Measurements from ENCODE around the gene BIN1.

Gene BIN1

DNA sequence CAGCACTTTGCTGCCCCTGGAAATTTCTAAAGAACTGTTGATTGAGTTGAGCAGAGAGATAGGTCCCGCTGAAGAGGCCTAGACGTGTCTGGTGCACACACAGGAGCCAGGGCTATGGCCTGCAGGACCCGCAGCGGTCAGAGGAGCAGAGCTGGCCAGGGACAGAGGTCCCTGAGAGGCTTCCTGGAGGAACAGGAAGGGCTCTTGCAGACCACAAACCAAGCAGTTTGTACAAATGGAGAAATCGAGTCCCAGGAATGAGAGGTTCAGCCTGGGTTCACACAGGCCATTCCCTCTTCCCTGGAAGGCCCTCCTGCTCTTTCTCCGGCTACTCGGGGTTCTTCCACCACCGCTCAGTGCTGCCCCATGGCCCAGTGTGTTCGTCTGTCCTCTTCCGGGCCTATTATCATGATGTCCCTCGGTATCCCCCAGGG, 1.2 kb upstream of the BIN1 start:
- DNase-seq (ENCODE audit: low spot score): peak; percentile 11

GRCh38 chr2:127107622-127107999, 657 bp upstream of the BIN1 start:
- DNase-seq (ENCODE audit: low spot score): no peak
- TF ChIP-seq CTCF (IDR thresholded peaks at IDR 0.05; ENCODE audit: extremely low read depth, missing control alignments): no peak

More for the DNA sequence above, 1.2 kb upstream of the BIN1 start:
- TF ChIP-seq CTCF (IDR thresholded peaks at IDR 0.05; ENCODE audit: extremely low read depth, missing control alignments): no peak

DNA sequence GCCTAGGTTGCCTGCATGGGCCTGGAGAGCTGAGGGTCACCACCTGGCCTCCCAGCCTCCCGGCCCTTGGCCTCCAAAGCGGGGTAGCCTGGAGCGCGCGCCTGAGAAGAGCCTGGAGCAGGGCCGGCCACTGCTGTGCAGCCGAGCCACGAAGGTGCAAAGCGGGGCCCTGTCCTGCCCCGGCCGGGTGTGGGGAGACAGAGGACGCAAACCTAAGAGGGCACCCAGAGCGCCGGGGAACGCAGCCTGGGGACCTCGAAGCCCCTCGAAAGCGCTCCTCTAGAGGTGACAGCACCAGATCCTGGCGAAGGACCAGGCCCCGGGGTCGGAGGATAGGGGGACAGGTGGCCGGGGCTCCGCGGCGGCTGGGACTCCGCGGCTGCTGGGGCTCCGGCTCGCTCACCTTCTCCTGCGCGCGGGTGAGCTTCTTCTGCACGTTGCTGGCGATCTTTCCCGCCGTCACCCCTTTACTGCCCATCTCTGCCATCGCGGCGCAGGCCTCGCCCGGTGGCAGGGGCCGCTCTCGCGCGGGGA, 430 bp downstream of the BIN1 start:
- peak; percentile 67 for DNase-seq (ENCODE audit: low spot score)
- no peak for TF ChIP-seq CTCF (IDR thresholded peaks at IDR 0.05; ENCODE audit: extremely low read depth, missing control alignments)

DNA sequence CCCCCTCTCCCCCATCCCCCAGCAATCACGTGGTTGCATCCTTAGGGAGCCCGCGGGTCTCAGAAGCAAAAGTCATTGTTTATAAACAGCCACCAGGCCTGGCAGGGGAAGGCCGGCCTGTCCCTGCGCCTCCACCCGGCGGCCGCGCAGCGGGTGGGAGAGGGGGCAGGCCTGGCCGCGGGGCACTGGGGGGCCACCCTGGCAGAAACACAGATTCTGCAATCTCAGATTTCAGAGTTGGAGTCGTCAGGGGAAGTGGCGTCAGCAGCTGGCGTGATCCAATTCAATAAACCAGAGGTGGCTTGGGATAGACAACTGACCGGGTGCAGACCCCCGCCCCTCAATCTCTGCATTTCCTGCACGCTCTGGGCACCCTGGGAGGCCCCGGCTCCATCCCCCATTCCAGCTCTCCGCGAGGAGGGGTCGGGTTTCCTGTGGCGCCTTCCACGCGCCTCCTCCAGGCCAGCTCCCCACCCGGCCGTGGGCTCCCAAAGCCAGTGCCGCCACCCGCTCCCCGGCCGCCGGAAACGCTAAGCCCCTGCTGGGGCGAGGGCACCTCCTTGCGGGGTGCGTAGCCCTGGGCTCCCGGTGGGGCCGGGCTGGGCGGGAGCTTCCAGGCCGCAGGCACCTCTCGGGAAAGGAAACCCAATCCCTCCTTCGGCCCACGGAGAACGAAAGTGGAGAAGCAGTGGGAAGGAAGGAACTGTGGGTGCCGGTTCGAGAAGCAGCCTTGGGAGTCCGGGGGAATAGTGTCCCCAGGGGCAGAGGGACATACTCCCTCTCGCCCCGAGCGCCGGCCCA, 1.1 kb downstream of the BIN1 start:
- no peak for DNase-seq (ENCODE audit: low spot score)
- TF ChIP-seq CTCF (IDR thresholded peaks at IDR 0.05; ENCODE audit: extremely low read depth, missing control alignments): no peak

DNA sequence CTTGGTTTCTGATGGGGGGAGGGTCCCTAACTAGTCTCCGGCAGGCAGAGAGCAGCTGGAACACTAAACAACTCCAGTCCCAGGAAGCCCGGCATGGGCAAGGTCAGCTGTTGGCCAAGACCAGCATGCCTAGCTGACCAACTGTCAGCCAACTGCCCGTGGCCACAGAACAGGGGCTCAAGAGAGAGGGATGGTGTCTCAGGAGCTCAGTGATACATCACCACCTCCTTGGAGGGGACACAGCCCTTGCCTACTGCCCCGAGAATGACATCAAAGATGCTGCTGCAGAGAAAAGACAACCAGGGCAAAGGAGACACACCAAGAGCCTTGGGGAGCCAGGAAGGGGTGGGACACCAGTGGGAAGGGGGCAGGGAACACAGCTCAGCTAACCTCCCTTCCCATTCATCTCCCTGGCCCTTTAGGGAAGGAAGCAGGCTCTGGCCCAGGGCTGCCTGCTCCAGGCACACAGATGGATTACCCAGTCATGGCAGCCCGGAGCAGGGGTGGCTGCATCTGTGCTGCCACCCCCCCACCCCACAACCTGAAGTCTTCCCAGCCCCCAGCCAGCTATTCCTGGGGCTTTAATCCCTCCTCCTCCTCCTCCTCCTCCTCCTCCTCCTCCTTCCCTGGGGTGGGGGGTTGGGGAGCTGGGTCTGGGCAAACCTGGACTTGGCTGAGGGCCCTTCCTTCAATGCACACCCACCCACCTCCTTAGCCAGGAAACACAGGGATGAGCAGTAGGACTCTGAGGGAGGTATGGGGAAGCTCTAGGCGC, 1.9 kb downstream of the BIN1 start:
- no peak for TF ChIP-seq CTCF (IDR thresholded peaks at IDR 0.05; ENCODE audit: extremely low read depth, missing control alignments)
- no peak for DNase-seq (ENCODE audit: low spot score)

DNA sequence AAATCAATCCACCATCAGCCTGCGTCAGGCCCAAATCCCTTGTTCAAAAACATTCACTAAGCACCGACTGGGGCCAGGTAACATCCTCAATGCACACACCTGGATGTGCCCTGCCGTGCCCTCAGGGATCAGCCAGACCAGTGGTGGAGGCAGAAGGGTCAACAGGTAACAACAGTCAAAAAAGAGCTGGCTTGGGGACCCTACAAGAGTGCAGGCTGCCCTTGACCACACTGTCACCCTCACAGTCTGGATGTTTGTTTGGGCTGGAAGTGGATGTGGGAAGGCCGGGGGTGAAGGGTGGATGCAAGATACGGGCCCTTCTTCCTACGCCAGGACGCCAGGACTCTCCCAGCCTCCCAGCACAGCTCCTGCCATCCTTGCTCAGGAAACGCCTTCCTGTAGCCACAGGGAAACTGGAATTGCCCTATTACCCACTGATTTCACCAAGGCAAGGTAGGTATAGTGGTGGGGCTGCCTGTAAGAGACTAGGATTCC, 2.7 kb downstream of the BIN1 start:
- TF ChIP-seq CTCF (IDR thresholded peaks at IDR 0.05; ENCODE audit: extremely low read depth, missing control alignments): no peak
- no peak for DNase-seq (ENCODE audit: low spot score)

Data from GM20000 (cell line).